Stimulated activated CD4-positive, alpha-beta T cell treated with anti-CD3 and anti-CD28 coated beads, Interleukin-4, amount 100 ng/mL, for 1 hour (primary cell): ENCODE data around the gene MLXIPL.
A peak's percentile ranks its signal among the peaks of the same experiment; 100 is the strongest.
"Not testable (repeated sequence)": the region's sequence is repeated elsewhere in the genome, so short reads cannot be mapped to it uniquely, and the experiment has no call there.

ENCODE experiments used
- DNase-seq: peaks from one replicate; pipeline ENCODE4 v3.0.0-alpha.2; 2020

The MLXIPL gene

GRCh38 chr7:73577627-73578341, 46.5 kb downstream of the MLXIPL start:
- no peak for DNase-seq

DNA sequence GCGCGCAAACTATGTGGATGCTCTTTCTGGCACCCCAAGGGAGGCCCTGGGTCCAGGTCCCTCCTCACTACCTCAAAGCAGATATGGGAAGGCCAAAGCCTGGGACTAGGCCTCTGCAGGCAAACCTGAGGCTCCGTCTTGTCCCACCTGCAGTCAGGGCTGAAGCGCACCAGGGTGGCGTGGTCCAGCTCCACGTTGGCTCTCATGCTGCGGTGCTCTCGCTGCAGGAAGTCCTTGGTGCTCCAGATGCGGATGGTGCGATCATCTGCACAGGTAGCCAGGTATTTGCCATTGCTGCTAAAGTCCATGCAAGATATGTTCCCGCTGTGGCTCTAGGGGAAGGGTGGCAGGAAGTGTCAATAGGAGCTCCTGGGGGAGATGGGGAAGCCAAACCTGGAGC, 50.5 kb downstream of the MLXIPL start:
- DNase-seq: no peak

DNA sequence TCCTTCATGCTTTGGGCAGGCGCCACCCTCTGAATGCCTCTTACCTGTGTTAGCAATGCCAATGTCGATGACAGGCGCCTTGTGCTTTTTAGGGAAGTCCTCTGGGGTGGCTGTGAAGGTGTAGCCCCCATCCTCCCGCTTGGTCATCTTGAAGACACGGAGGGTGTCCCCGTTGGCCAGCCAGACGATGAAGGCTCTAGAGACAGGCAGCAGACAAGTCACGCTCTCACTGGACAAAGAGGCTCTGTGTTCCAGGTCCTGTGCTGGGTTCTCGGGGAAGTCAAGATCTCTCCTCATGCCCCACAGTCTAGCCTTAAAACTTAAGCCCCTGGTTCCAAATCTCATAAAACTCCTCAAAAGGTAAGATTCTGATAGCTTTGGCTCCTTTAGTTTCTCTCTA, 51.0 kb downstream of the MLXIPL start:
- no peak for DNase-seq

DNA sequence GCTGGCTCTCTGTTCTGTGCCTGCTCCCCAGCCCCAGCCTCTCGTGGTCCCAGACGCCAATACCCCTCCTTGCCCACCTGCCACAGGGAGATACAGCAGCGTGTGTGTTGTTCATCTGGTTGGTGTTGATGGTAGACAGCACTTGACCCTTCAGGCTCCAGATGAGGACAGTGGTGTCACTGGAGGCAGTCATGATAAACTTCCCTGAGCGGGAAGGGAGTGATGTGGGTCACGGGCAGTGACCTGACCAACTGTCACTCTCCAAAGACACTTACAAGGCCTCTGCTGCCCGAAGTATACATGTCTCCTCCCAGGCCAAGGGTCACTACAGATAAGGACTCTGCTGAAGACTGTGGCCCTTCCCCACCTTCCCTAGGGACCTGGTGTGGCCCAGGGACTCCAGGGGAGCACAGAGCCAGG, 51.5 kb downstream of the MLXIPL start:
- DNase-seq: no peak

- DNase-seq: no peak
These were observed 53.3 kb downstream of the MLXIPL start for GRCh38 chr7:73570977-73571376.

GRCh38 chr7:73570521-73570920, 53.8 kb downstream of the MLXIPL start:
- no peak for DNase-seq

- no peak for DNase-seq
These were observed 55.2 kb downstream of the MLXIPL start for GRCh38 chr7:73569042-73569608.

DNA sequence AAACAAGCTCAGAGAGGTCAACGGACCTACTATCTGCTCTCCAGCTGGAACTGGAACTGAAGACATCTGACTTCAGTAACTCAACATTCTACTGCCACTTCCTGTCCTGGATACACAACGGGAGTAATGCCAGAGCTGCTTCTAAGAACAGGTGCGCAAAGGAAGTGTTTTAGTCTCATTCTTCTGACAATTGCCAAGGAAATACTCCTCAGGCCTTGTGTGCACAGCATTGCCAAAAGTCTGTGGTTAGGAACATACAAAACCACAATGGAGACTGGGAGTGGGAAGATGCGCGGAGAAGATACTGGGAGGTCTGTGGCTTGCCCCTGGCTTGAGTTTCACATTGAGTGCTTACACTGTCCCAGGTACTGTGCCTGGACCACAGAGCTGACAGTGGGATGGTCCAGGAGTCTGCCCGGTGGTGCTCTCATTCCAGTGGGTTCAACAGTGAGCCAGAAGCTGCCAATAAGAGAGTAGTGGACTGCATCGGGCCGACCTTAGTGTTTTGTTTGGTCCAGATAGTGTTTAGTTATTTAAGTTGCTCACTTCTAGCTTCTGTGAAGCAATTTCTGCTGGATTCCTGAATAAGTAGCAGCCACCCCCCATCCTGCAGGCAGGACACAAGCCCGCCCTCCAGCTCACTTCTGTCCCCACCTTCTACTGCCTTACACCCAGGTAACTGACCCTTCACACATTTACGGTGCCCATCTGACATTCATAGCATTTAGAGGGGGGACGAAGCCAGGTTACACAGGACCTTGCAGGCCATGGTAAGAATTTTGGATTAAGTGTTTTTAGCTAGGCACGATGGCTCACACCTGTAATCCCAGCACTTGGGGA, 56.3 kb downstream of the MLXIPL start:
- no peak for DNase-seq

GRCh38 chr7:73567140-73567539, 57.2 kb downstream of the MLXIPL start:
- DNase-seq: no peak

DNA sequence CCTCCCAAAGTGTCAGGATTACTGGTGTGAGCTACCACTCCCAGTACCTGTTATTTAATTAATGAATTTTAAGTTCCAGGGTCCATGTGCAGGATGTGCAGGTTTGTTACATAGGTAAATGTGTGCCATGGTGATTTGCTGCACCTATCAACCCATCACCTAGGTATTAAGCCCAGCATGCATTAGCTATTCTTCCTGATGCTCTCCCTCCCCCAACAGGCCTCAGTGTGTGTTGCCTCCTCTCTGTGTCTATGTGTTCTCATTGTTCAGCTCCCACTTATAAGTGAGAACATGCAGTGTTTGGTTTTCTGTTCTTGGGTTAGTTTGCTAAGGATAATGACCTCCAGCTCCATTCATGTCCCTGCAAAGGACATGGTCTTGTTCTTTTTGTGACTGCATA, 57.9 kb downstream of the MLXIPL start:
- DNase-seq: not testable (repeated sequence)

- DNase-seq: no peak
These were observed 58.5 kb downstream of the MLXIPL start for GRCh38 chr7:73565675-73566340.

DNA sequence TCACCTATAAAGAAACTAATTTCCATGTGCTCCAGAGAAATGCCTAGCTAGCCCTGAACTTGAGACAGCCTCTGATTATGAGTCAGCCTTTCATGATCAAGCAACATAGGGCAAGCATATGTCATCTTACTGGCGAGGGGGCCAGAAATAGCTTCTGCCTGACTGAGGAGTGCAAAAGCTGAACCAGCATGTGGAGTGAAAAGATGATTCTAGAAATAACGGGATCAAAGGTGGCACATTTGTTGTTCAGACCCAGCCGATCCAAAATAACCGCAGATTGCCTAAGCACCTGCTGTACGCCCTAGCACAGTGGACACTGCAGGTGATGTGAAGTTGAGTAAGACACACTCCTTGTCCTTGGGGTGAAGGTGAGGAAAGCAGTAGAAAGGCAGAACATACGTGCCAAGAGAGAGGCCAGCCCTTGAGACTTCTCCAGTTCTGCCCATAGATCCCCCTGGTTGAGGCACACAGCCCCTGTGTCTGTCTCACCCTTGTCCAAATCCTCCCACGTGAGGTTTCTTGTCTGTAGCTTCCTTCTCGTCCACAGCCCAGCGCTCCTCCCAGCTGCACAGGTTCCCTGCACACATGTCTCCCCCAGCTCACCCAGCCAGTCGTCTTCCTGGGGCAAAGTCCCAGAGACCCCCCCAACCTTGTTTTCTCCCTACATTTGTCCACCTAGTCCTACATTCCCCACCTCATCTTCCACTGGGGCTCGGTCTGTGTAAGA, 64.0 kb downstream of the MLXIPL start:
- DNase-seq: no peak

DNA sequence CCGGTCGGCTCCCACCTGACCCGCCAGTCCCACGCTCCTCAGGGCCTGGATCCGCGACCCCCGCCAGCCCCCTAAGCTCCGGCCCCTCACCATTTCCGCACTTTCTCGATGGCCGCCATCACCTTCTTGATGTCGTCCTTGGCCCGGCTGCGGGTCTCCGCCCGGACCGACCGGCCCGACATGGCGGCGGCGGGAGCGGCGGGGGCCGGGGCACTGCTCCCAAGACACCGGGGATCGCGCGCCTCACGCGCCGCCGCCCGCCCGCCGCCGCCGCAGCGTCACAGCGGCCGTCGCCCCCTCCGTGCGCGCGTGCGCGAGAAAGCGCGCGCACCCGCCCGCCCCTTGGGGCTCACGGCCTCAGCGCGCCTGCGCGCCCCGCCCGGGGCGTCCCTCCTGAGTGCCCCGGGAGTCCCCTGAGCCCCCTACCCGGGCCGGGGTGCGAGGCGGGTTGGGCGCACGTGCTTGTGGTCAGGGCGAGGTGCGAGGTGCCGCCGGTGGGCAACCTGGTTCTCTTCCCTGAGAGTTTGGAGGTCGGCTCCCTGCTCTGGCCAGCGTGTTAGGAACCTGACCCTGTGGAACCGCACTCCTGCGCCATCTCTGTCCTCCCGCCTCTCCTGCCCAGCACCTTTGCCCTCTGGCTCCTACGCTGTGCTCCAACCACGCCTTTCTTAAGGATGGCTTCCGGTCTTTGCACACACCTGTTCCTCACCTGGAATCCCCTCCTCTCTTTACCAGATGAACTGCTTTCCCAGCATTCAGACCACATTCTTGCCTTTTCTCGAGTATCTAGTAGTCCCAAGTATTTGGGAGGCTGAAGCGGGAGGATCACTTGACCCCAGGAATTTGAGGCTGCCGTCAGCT, 66.7 kb downstream of the MLXIPL start, which contains the start of gene BCL7B:
Gene BCL7B, minus strand, starts transcription at position 294 of the 861 bp plus-strand sequence. Its CDS starts 112 bp downstream, at position 182.
- peak; percentile 77 for DNase-seq

- peak; percentile 90 for DNase-seq
These were observed 67.3 kb downstream of the MLXIPL start for GRCh38 chr7:73557108-73557396.

GRCh38 chr7:73556208-73557107, 67.9 kb downstream of the MLXIPL start:
- DNase-seq: no peak

- no peak for DNase-seq
These were observed 68.8 kb downstream of the MLXIPL start for GRCh38 chr7:73555411-73555982.

DNA sequence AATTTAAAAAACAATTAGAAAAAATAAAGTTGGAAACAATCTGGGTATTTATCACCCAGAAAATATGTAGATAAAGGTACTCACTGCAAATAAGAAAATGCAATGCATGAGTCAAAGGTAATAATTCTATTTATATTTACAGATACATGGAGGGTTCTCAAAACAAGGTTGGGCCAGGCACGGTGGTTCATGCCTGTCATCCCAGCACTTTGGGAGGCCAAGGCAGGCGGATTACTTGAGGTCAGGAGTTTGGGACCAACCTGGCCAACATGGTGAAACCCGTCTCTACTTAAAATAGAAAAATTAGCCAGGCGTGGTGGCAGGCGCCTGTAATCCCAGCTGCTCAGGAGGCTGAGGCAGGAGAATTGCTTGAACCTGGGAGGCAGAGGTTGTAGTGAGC, 74.2 kb downstream of the MLXIPL start:
- not testable (repeated sequence) for DNase-seq

DNA sequence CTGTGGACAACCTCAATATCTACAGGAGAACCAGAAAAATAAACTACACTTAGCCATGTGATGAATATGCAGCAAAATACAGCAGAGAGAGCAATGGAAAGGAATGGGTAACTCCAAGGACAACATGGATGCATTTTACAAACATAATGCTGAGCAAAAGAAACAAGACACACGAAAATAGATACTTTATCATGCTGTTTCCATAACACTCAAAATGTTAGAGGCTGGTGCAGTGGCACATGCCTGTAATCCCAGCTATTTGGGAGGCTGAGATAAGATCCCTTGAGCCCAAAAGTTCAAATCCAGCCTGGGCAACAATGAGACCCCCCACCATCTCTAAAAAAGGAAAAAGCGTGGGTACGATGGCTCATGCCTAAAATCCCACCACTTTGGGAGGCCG, 75.1 kb downstream of the MLXIPL start:
- no peak for DNase-seq

DNA sequence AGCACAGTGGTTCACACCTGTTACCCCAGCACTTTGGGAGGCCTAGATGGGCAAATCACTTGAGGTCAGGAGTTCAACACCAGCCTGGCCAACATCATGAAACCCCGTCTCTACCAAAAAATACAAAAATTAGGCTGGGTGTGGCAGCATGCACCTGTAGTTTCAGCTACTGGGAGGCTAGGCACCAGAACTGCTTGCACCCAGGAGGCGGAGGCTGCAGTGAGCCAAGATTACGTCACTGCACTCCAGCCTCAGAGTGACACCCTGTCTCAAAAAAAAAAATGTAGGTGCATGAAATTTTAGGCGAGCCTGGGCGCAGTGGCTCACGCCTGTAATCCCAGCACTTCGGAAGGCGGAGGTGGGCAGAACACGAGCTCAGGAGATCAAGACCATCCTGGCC, 76.5 kb downstream of the MLXIPL start:
- no peak for DNase-seq

DNA sequence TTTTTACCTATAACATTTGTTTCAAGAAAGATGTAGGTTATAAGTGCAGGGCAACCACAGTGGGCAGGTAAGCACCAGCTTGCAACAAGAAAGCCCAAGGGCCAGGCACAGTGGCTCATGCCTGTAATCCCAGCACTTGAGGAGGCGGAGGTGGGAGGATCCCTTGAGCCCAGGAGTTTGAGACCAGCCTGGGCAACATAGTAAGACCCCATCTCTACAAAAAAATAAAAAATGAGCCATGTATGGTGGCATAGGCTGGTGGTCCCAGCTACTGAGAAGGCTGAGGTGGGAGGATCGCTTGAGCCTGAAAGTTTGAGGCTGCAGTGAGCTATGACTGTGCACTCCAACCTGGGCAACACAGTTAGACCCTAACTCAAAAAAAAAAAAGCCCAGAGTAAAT, 79.6 kb downstream of the MLXIPL start:
- no peak for DNase-seq
